Panc1 (cell line): ENCODE data around the gene SDR9C7.

Source experiments
- POLR2AphosphoS5 ChIP-seq: IDR thresholded peaks from 2 replicates; pipeline ENCODE4 v1.6.1; 2012; ENCODE audit warnings: mild to moderate bottlenecking, low read depth, low read length, moderate library complexity
- TCF7L2 ChIP-seq: IDR thresholded peaks from 2 replicates; pipeline ENCODE4 v1.6.1; 2011; ENCODE audit warnings: mild to moderate bottlenecking, low read depth, low read length, inconsistent platforms
- TF ChIP-seq, protein P1 (sequence below): fragments of 450-650 bp; IDR thresholded peaks from 2 replicates; pipeline ENCODE4 v1.5.1; 2017; ENCODE audit warnings: mild to moderate bottlenecking

DNA sequence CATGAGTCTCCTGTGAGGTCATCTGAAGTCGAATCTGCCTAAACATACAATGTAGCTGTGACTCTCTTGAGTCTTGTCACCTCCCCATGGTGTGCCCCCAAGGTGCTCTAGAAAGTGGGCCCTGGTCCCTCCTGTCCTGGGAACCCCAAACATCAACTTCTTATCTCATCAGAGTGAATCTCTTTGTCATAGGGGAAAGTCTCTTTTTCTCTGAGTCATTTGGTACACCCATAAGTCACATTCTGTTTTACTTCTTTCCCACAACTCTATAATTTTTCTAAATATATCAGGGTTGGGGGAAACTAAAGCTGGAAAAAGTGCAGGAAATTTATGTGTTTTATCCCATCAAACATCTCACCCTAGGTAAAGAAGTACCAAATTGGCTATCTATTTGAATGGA is 12.9 kb downstream of the SDR9C7 start:
- TF ChIP-seq, protein P1, sequence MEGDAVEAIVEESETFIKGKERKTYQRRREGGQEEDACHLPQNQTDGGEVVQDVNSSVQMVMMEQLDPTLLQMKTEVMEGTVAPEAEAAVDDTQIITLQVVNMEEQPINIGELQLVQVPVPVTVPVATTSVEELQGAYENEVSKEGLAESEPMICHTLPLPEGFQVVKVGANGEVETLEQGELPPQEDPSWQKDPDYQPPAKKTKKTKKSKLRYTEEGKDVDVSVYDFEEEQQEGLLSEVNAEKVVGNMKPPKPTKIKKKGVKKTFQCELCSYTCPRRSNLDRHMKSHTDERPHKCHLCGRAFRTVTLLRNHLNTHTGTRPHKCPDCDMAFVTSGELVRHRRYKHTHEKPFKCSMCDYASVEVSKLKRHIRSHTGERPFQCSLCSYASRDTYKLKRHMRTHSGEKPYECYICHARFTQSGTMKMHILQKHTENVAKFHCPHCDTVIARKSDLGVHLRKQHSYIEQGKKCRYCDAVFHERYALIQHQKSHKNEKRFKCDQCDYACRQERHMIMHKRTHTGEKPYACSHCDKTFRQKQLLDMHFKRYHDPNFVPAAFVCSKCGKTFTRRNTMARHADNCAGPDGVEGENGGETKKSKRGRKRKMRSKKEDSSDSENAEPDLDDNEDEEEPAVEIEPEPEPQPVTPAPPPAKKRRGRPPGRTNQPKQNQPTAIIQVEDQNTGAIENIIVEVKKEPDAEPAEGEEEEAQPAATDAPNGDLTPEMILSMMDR, result no peak
- no peak for TF ChIP-seq POLR2AphosphoS5
- no peak for TF ChIP-seq TCF7L2
